Measurements from ENCODE around the gene HOXA9. TPM values are rescaled to one million over a fixed set of nuclear protein-coding genes. Genes with fewer than 3 reads are reported as not detected.

Gene HOXA9
- total RNA-seq, 2 experiments from 2014 or later, result not detected

DNA sequence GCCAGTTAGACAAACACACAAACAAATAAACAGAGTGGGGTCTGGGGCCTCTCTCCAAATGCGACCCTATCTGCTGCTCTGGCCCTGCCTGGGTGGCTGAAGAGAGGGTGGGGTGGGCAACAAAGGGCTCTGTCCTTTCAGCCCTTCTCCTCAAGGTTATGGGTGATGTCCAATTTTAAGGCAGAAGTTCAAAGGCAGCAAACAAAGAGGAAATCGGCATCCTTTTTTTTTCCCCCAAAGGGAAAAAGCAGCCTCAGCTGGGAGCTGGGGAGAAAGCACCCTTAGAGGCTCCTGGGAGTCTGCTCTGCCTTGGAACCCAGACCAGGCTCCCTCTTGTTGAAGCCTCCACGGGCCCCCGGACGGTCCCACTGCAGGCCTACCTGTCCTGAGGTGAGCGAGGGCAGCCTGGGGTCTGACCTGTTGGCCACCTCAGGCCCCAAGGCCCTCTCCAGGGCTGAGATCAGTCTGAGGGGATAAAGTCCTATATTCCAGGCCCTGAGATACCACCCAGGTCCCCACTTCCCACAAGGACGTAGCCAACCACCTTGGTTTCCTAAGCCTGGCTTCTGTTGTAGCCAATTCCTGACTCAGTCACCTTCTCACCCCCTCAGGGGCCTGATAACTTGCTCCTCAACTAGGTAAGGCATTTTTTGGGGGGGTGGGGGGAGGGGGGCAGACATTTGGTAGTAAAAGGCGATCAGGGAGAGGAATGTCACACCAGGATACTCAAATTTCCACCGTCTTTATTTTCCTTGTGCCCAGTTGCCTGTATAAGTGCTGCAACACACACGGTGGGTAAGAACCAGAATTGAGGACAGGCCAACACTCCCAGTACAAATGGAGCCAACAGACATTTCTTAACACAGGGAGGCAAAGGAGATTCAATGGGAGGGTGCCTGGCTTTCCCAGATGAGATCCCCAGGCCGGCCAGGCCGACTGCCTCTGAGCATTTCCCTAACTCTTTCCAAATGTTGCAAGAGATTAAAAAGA lies 15.4 kb upstream of the HOXA9 start:
- intact Hi-C loops (cut with micrococcal nuclease; ENCODE audit: unreplicated experiment), result no loop called here
- H3K79me2 ChIP-seq (ENCODE audit: insufficient read depth, low read depth, low read length), result no peaks in the 10 kb centered on the region
- DNase-seq (ENCODE audit: low spot score), result no peak
- CTCF ChIA-PET (ENCODE audit: unreplicated experiment), result no interaction called here
- BruUV-seq (replicated peaks), result no TSS peak
- peak overlapping the region; percentile 69; the same call in 1 of the 2 replicates for H3K4me2 ChIP-seq (ENCODE audit: low read length)
- TF ChIP-seq, protein P1, sequence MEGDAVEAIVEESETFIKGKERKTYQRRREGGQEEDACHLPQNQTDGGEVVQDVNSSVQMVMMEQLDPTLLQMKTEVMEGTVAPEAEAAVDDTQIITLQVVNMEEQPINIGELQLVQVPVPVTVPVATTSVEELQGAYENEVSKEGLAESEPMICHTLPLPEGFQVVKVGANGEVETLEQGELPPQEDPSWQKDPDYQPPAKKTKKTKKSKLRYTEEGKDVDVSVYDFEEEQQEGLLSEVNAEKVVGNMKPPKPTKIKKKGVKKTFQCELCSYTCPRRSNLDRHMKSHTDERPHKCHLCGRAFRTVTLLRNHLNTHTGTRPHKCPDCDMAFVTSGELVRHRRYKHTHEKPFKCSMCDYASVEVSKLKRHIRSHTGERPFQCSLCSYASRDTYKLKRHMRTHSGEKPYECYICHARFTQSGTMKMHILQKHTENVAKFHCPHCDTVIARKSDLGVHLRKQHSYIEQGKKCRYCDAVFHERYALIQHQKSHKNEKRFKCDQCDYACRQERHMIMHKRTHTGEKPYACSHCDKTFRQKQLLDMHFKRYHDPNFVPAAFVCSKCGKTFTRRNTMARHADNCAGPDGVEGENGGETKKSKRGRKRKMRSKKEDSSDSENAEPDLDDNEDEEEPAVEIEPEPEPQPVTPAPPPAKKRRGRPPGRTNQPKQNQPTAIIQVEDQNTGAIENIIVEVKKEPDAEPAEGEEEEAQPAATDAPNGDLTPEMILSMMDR (conservative IDR thresholded peaks at IDR 0.05; ENCODE audit: low read length), result no peak
- TF ChIP-seq EZH2phosphoT487 (IDR thresholded peaks at IDR 0.05; ENCODE audit: borderline replicate concordance, low read depth, low read length), result no peak
- POLR2A ChIA-PET, result no interaction called here
- H3K4me3 ChIP-seq (ENCODE audit: low read depth, low read length, poor library complexity, severe bottlenecking), result no peak overlapping the region
- no peaks in the 10 kb centered on the region for H3K36me3 ChIP-seq (ENCODE audit: insufficient read depth, low read length)
- H2AFZ ChIP-seq (ENCODE audit: low read length), result no peak overlapping the region
- H3K9me2 ChIP-seq (ENCODE audit: insufficient read depth, low read length), result no peaks in the 10 kb centered on the region
- no peak overlapping the region for H3K27ac ChIP-seq (ENCODE audit: low read depth, low read length, poor library complexity, severe bottlenecking)
- H3K9me3 ChIP-seq (ENCODE audit: low read length), result no peaks in the 10 kb centered on the region
- no peaks in the 10 kb centered on the region for H3K4me1 ChIP-seq (ENCODE audit: insufficient read depth, low read length, poor library complexity, severe bottlenecking)
- no peaks in the 10 kb centered on the region for H4K20me1 ChIP-seq (ENCODE audit: insufficient read depth, low read length)

DNA sequence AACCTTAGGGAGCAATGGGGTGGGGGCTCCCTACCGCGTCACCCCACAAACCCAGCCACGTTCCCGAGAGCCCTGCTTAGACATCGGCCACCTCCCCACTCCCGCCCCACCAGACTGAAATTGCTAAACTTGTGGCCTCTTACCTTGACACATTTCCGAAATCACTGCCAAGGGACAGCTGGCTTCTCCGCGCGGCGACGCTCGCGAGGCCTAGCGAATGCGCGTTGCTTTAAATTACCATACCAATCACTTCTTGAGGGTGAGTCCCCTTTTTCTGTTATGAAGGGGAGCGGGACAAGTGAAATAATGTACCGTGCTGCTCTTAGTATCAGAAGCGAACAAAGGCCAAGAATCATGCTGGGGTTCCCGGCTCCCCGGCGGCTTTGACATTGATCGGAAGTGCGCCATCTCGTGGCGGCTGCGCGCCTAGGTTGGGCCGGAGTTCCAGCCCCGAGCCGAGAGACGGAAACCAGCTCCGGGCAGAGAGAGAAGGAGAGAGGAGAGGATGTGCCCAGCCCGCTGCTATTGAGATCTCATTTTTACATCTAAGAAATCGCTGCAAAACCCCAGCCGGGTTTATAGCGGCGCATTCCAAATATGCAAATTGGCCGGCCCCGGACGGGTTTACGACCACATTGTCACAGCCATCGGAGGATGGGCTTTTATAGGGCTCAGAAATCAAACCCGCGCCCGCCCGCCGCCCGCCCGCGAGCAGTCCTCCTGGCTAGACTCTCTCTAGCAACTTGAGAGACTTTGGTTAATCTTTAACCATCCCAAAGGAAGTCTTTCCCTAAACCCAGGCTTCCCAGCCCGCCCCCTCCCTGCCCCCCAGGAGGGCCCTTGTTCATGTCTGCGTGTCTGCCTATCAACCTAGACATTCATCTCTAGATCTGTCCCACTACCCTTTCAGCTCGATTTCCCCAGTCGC lies 14.4 kb upstream of the HOXA9 start:
- no peaks in the 10 kb centered on the region for H3K79me2 ChIP-seq (ENCODE audit: insufficient read depth, low read depth, low read length)
- ChIA-PET CTCF (ENCODE audit: unreplicated experiment) (interaction anchor here (0.7 kb wide), 1 partner anchor 22 kb away, joined by 3 read pairs; no protein-coding TSS in a partner anchor), POLR2A (no interaction called here)
- H4K20me1 ChIP-seq (ENCODE audit: insufficient read depth, low read length), result no peaks in the 10 kb centered on the region
- H3K36me3 ChIP-seq (ENCODE audit: insufficient read depth, low read length), result no peaks in the 10 kb centered on the region
- no peak overlapping the region for H2AFZ ChIP-seq (ENCODE audit: low read length)
- H3K4me1 ChIP-seq (ENCODE audit: insufficient read depth, low read length, poor library complexity, severe bottlenecking), result no peaks in the 10 kb centered on the region
- TF ChIP-seq, protein P1 (conservative IDR thresholded peaks at IDR 0.05; ENCODE audit: low read length), result peak; percentile 97
- no peak for TF ChIP-seq EZH2phosphoT487 (IDR thresholded peaks at IDR 0.05; ENCODE audit: borderline replicate concordance, low read depth, low read length)
- no TSS peak for BruUV-seq (replicated peaks)
- H3K9me2 ChIP-seq (ENCODE audit: insufficient read depth, low read length), result no peaks in the 10 kb centered on the region
- intact Hi-C loops (cut with micrococcal nuclease; ENCODE audit: unreplicated experiment), result no loop called here
- H3K4me2 ChIP-seq (ENCODE audit: low read length), result peak overlapping the region; percentile 69
- H3K9me3 ChIP-seq (ENCODE audit: low read length), result no peaks in the 10 kb centered on the region
- H3K4me3 ChIP-seq (ENCODE audit: low read depth, low read length, poor library complexity, severe bottlenecking), result peak overlapping the region; percentile 49
- DNase-seq (ENCODE audit: low spot score), result peak; percentile 64
- H3K27ac ChIP-seq (ENCODE audit: low read depth, low read length, poor library complexity, severe bottlenecking), result no peak overlapping the region

All from OCI-LY7 (cell line).